Measurements from ENCODE around the gene RHO. TPM values are rescaled to one million over a fixed set of nuclear protein-coding genes. Genes with fewer than 3 reads are reported as not detected.

RHO gene
- polyA plus RNA-seq, 6 donors from 2014 or later: not detected

DNA sequence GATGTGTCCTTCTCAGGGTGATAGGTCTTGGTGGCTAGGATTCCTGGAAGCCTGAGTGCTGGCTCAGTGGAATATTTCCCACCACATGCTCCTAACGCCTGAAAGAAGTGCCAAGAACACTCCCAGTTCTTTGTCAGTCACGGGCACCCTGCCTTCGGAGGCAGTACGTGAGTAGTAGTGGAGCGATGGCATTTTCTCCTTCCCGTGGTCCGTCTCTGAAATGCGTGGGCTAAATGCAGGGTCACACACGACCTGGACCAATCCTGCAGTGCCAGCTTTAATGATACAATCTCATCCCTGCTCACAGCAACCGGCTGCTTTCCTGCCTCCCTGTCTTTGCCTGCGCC, 29.1 kb downstream of the RHO start:
- Mint-ChIP-seq H3K9me3 (no peaks in the 10 kb centered on the region), H3K4me3 (no peak overlapping the region), H3K27ac (no peak overlapping the region), H3K27me3 (peaks cover 5 to 31% (median 9%) of the 10 kb centered on the region in 3 donors), H3K4me1 (peaks cover 14 to 36% (median 20%) of the 10 kb centered on the region in 3 donors), H3K36me3 (no peaks in the 10 kb centered on the region)
- ATAC-seq (ENCODE audit: low read depth in 2 of 2) (no peak), DNase-seq (no peak)

DNA sequence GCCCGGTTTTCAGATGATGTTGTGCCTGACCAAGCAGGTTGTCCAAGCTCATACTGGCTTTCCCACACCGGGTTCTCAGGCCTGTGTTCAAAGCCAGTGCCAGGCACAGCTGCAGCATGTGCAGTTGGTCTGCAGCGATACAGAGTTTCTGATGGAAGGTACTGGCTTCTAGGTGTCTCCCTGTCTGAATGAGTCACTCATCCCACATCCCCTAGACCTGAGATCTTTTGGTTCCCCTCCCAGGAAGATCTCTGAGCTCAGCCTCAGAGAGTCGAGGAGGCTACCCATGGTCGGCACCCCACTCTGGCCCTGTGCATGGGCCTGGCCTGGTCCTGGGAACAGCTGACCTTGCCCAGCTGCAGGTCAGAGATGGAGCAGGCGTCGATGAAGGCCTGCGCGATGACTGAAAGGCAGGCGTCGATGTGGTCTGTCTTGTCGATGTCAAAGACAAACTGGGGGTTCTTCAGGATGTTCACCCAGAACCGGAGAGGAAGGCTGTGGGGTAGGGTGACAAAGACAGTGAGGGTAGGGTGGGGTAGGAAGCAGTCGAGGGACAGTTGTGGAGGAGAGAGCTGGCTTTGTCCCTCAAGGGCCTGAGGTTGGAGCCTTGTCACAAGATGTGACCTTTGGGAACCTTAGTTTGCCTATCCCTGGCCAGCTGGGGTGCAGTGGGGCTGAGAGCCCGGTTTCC, 29.8 kb downstream of the RHO start:
- Mint-ChIP-seq H3K27me3 (peaks cover 5 to 31% (median 9%) of the 10 kb centered on the region in 3 donors), H3K27ac (peak overlapping the region in 1 of 6 donors; percentile 86), H3K4me3 (peak overlapping the region in 1 of 8 donors; percentile 29), H3K4me1 (peaks cover 9 to 36% (median 20%) of the 10 kb centered on the region in 3 donors), H3K9me3 (no peaks in the 10 kb centered on the region), H3K36me3 (no peaks in the 10 kb centered on the region)
- DNase-seq (no peak), ATAC-seq (ENCODE audit: low read depth in 2 of 2) (no peak)

DNA sequence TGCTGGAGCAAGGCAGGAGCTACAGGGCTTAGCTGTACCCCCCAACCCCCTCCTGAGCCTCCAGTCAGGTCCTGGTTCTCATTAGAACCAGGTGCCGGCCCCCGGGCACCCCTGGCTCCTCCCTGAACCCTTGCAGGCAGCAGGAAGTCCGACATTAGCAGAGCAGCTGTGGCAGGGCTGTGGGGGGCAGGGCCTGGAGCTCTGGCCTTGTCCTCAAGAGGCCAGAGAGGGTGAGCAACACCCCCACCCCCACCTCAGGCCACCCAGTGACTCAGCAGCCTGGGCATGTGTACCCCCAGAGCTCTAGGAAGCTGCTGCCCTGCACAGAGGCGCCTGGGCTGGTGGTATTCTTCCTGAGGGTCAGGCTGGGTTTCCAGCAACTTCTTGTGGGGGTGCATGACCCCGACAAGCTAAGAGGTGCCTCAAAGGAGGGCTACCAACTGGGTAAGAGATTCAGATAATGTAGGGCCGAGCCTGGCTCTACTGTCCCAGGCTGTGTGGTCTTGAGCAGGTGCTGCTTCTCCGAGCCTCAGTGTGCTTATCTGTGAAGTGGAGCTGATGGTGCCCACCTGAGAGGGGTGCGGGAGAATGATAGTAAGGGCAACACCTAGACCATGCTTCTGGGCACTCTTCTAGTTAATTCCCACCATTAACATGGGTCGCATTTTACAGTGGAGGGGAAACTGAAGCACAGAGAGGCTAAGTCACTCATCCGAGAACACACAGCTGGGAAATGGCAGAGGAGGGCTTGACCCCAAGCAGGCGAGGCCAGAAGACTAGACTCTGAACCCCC, 30.5 kb downstream of the RHO start:
- no peak for ATAC-seq (ENCODE audit: low read depth in 2 of 2)
- Mint-ChIP-seq H3K36me3 (no peaks in the 10 kb centered on the region), H3K27me3 (peaks cover 5 to 31% (median 9%) of the 10 kb centered on the region in 3 donors), H3K4me1 (peaks cover 9 to 31% (median 16%) of the 10 kb centered on the region in 3 donors), H3K9me3 (no peaks in the 10 kb centered on the region), H3K27ac (peak overlapping the region in 1 of 6 donors; percentile 24), H3K4me3 (no peak overlapping the region)
- DNase-seq: no peak

DNA sequence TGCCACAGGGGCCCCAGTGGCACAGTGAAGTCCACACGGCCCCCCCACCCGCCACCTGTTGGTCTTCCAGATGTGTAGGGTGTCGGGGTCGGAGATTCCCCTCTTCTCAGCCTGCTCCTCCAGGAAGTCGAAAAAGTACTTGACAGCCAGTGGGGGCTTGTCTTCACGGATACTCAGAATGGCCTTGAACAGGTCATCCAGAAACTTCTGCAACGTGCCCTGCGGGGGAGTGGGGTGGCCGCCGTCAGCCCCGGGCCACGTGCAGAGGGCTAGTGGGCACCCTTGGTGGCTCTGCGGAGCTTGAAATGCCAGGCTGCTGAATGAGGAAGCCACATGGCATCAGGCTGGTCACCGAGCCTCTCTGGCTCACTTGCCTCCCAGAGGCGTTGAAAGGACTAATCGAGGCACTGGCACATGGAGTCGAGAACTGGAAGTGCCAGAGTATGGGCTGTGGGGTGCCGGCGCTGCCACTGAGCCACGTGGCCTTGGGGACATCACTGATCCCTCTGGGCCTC, 31.2 kb downstream of the RHO start:
- H3K36me3 Mint-ChIP-seq: no peaks in the 10 kb centered on the region
- H3K27me3 Mint-ChIP-seq: peaks cover 5 to 25% (median 9%) of the 10 kb centered on the region in 3 donors
- peaks cover 9 to 25% (median 9%) of the 10 kb centered on the region in 3 donors for H3K4me1 Mint-ChIP-seq
- no peak overlapping the region for H3K4me3 Mint-ChIP-seq
- no peak overlapping the region for H3K27ac Mint-ChIP-seq
- H3K9me3 Mint-ChIP-seq: no peaks in the 10 kb centered on the region
- no peak for ATAC-seq (ENCODE audit: low read depth in 2 of 2)
- DNase-seq: no peak

DNA sequence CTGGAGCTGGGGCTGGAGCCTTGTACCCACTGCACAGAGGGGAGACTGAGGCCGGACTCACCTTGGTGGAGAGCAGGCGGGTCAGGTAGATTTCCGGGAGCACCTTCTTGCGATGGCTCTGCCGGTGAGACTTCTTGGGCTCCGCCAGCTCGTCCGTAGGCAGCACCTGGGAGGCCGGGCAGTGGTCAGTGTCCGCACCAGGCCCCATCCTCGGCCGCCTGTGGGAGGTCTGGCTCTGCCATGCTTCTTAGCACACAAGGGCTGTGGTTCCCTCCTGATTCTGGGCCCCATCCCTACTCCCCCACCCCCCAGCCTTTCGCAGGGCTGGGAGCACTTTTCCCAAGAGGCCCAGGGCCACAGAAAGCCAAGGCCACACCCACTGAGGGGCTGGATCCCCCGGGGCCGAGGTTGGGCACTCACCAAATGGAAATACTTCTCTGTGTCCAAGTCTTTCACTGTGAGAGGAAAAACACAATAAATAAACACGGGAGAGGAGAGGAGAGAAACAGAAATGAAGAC, 31.9 kb downstream of the RHO start:
- no peak for ATAC-seq (ENCODE audit: low read depth in 2 of 2)
- Mint-ChIP-seq H3K9me3 (no peaks in the 10 kb centered on the region), H3K27ac (peak overlapping the region in 3 of 6 donors; percentile 63 to 93 (median 85)), H3K36me3 (no peaks in the 10 kb centered on the region), H3K27me3 (peaks cover 5 to 23% (median 9%) of the 10 kb centered on the region in 3 donors), H3K4me3 (no peak overlapping the region), H3K4me1 (peaks cover 9 to 23% (median 9%) of the 10 kb centered on the region in 3 donors)
- DNase-seq: no peak

DNA sequence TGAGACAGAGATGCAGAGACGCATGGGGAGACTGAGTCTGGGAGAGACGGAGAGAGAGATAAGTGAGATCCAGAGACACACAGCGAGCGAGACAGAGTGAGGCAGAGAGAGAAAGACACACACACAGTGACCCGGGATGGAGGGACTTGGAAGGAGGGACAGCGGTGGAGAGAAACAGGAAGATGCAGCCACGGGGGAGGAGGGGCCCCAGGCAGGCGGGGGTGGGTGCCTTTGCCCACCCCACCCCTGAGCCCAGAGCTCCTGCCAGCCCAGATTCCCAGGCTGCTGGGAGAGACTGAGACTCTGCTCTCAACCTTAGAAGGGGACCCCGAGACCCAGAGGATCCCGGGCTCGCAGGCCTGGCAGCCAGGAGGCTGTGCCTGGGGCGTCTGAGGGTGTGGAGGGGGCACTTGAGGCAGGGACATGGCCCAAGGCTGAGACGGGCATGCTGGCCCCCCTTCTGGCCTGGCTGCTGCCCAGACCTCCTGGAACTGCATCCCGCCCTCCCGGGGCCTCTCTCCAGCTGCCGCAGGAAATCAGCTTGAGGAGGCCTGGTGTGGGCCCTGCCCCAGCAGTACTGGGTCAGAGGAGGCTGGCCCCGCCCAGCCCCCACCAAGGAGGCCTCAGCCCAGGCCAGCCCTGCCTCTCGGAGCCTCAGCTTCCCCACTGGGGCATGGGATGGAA, 32.6 kb downstream of the RHO start:
- Mint-ChIP-seq H3K4me3 (no peak overlapping the region), H3K27me3 (peaks cover 5 to 23% (median 9%) of the 10 kb centered on the region in 3 donors), H3K4me1 (peaks cover 9 to 23% (median 9%) of the 10 kb centered on the region in 3 donors), H3K27ac (peak overlapping the region in 3 of 6 donors; percentile 1 to 85 (median 63)), H3K9me3 (no peaks in the 10 kb centered on the region), H3K36me3 (no peaks in the 10 kb centered on the region)
- DNase-seq (no peak), ATAC-seq (ENCODE audit: low read depth in 2 of 2) (no peak)

DNA sequence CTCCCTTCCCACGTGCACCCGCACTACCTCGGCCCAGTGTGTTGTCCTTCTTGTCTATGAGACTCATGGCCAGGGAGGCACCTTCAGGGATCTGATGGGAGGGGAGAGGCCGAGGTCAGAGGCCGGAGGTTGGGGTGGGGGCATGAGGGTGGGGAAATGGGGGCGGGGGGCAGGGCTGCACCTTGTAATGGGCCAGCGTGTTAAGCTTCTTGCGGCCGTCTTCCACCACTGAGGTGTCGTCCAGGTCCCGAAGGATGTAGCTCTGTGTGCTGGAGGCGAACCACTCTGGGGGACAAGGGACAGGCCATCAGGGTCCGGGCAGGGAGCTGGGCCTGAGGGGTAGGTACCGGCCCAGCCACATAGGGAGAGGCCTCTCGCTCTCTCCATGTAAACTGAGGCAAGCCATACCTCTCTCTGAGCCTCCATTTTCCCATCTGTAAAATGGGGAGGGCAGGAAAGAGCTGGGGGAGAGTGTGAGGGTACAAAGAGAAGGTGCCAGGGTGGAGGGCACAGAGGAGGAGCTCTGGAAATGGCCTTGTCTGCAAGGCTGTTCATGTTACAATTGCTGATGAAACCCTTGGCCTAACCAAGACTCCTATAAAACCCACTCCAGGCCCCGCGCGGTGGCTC, 33.3 kb downstream of the RHO start:
- ATAC-seq (ENCODE audit: low read depth in 2 of 2): no peak
- H3K36me3 Mint-ChIP-seq: no peaks in the 10 kb centered on the region
- peak overlapping the region in 1 of 6 donors; percentile 32 for H3K27ac Mint-ChIP-seq
- no peak overlapping the region for H3K4me3 Mint-ChIP-seq
- H3K9me3 Mint-ChIP-seq: no peaks in the 10 kb centered on the region
- peaks cover 5 to 23% (median 9%) of the 10 kb centered on the region in 3 donors for H3K27me3 Mint-ChIP-seq
- no peak for DNase-seq
- H3K4me1 Mint-ChIP-seq: peaks cover 9 to 23% (median 9%) of the 10 kb centered on the region in 3 donors

DNA sequence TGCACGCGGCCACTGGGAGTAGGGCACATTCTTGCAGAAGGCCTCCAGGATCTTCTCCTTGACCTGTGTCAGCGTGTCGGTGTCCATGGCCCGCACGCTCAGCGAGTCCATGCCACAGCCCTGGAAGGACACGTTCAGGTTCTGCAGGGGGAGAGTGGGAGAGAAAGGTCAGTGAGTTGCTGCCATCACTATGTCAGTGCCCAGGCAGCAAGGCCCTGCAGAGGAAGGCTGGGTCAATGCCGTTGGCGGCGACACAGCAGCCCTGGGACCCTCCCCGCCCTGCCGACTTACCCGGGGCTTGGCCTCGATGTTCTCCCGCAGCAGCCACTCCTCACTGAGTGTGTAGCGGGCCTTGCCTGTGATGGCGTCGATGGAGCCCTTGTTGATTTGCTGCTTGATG, 34.4 kb downstream of the RHO start:
- Mint-ChIP-seq H3K4me1 (peaks cover 9 to 21% (median 9%) of the 10 kb centered on the region in 3 donors), H3K9me3 (no peaks in the 10 kb centered on the region), H3K36me3 (no peaks in the 10 kb centered on the region), H3K27ac (no peak overlapping the region), H3K27me3 (peaks cover 1 to 15% (median 4%) of the 10 kb centered on the region in 3 donors), H3K4me3 (no peak overlapping the region)
- ATAC-seq (ENCODE audit: low read depth in 2 of 2) (no peak), DNase-seq (no peak)

DNA sequence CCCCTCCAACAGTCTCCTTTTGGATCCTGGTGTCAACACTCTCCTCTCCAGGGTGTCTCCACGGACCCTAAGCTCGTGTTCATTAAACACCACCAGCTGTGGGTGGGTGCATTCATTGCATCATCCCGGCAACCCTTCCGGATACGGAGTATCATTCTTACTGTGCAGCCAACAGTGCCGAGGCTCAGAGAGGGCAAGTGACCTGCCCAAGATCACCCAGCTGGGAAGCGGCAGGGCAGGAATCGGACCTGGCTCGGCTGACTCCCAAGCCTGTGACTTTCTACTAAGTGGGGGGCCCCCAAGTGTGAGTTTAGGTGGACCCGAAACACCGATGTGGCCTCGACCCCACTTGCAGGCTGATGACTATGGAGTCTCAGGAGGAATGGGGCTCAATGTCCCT, 34.9 kb downstream of the RHO start:
- ATAC-seq (ENCODE audit: low read depth in 2 of 2) (no peak), DNase-seq (no peak)
- H3K27me3 Mint-ChIP-seq: peaks cover 0 to 9% (median 0%) of the 10 kb centered on the region in 3 donors
- no peaks in the 10 kb centered on the region for H3K9me3 Mint-ChIP-seq
- H3K36me3 Mint-ChIP-seq: no peaks in the 10 kb centered on the region
- H3K4me1 Mint-ChIP-seq: peaks cover 7 to 15% (median 8%) of the 10 kb centered on the region in 3 donors
- no peak overlapping the region for H3K27ac Mint-ChIP-seq
- H3K4me3 Mint-ChIP-seq: no peak overlapping the region

DNA sequence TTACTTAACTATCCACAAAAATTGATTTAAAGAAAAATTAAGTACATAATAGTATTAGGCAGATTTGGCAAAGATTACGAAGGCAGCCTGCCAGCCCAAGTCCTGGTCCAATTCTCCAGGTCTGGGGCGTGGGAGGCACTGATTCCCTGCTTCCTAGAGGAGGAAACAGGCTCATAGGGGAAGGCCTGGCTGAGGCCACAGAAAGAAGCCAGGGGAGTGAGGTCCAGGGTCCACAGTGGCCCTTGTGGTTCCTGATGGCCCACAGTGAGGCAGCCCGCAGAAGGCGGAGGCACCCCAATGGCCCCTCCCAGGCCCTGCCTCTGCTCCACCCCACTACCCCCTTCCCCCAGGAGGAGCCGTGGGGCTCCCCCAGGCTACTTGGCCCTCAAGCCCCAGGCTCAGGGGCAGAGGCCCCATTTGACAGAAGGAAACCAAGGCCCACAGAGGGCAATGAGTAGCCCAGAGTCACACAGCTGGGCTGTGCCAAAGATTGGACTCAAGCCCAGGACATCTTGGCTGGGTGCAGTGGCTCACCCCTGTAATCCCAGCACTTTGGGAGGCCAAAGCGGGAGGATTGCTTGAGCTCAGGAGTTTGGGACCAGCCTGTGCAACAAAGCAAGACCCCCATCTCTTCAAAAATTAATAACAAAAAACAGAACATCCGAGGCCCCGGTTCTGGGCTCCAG, 35.6 kb downstream of the RHO start:
- no peak for DNase-seq
- Mint-ChIP-seq H3K27ac (peak overlapping the region in 1 of 6 donors; percentile 70), H3K9me3 (no peaks in the 10 kb centered on the region), H3K4me3 (no peak overlapping the region), H3K27me3 (peaks cover 0 to 6% (median 0%) of the 10 kb centered on the region in 3 donors), H3K36me3 (no peaks in the 10 kb centered on the region), H3K4me1 (peaks cover 3 to 10% (median 5%) of the 10 kb centered on the region in 3 donors)
- ATAC-seq (ENCODE audit: low read depth in 2 of 2): no peak

DNA sequence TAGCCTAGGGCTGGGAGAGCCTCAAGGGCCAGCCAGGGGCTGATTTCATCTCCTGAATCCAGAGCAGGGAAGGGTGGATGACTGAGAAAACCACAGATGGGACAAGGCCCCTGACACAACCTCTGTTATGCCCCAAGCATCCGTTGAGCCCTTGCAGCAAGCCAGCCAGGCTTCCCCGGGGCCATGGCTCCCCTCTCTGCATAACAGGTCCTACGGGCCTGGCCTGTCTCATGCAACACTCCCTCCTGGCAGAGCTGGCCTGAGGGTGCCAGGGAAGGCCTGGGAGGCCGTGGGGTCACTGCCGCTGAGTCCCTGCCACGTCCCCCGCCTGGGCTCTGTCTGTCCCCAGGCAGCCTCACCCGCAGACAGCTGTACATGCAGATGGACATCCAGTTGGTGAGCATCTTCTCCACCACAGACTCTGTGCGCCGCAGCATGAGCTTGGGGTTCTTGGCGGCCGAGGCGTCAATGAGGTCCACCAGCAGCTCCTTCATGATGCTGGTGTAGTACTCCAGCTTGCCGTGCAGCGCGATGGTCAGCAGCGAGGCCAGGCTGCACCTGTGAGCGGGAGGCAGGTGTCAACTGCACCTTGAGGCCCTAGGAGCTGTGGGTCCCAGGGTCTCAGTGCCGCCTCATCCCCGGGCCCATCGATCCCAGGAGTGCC, 36.7 kb downstream of the RHO start:
- H3K27ac Mint-ChIP-seq: peak overlapping the region in 1 of 6 donors; percentile 37
- H3K27me3 Mint-ChIP-seq: peaks cover 0 to 6% (median 0%) of the 10 kb centered on the region in 3 donors
- H3K4me1 Mint-ChIP-seq: peaks cover 3 to 7% (median 5%) of the 10 kb centered on the region in 3 donors
- DNase-seq (no peak), ATAC-seq (ENCODE audit: low read depth in 2 of 2) (no peak)
- H3K9me3 Mint-ChIP-seq: no peaks in the 10 kb centered on the region
- no peak overlapping the region for H3K4me3 Mint-ChIP-seq
- H3K36me3 Mint-ChIP-seq: no peaks in the 10 kb centered on the region

DNA sequence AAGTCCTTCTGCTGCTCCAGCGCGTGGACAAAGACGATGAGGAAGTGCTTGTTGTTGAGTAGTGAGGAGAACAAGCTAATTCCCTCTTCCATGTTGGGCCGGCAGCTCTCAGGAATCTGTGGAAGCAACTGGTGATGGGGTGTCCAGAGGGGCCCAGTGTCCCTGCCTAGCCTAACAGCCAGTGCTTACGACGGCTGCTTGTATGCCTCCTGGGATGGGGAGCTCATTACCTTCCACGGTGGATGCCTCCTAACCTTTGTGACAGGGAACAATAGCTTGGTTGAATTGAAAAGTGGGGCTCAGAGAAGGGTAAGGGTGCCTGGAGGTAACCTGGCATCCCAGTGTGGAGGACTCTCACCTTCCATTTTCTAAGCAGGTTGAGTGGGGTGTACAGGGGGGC, 37.5 kb downstream of the RHO start:
- Mint-ChIP-seq H3K4me3 (no peak overlapping the region), H3K36me3 (no peaks in the 10 kb centered on the region), H3K27me3 (peaks cover 0 to under 1% (median 0%) of the 10 kb centered on the region in 3 donors), H3K27ac (no peak overlapping the region), H3K4me1 (peaks cover 0 to 1% (median under 1%) of the 10 kb centered on the region in 3 donors), H3K9me3 (no peaks in the 10 kb centered on the region)
- ATAC-seq (ENCODE audit: low read depth in 2 of 2) (no peak), DNase-seq (no peak)

Measured in naive B cell (primary cell).